ENCODE data around the gene CDH12.

The CDH12 gene

DNA sequence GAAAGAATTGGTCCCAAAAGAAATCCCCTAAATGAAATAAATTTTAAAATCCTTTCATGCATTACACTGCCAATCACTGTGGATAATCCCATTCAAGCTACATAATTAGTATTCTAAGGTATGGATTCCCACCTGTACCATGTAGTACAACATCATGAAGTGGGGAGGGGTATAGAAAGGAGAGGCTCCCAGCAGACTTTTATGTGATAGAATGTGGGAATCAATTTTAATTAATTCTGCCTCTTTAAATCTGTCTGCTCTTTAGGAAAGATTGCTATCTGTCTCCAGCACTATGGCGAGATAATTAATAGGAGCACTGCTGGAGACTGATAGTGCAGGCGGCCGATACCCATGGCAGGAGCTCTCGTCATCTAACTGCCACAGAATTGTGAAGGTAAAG lies 95.4 kb downstream of the CDH12 start:
- no peak for DNase-seq

DNA sequence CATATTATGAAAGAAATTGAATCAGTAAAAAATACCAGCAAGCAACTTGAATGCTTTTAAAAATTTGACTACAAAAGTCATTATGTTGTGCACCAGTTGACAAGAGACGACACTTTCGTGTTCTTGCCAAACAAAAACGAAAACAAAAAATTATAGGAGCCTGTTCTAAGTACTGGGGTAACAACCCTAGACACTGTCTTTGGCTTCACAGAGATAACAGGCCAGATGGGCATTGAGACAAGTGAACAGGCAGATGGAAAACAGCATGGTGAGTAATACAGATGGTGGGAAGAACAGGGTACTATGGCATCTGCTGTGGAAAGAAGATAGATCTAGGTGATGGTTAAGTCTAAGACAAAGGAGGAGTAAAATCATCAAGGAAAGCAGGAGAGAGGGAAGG lies 99.0 kb downstream of the CDH12 start:
- no peak for DNase-seq

DNA sequence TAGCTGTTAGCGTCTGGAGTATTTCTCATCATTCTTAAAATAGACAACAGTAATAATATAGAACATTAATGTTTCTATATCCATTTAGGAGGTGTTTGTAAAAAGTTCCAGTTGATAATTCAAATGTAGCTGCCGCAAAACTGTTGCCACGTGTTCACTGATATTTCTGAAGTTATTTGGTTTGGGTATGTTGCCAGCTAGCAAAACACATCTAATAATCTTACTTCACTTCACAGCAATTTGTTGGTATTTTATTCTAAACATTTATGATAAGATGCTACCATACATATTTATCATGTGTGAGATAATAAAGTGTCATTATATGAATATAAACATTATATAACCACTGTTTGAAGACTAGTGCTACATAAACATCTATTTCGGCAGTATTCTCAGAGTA lies 101.6 kb downstream of the CDH12 start:
- DNase-seq: no peak

DNA sequence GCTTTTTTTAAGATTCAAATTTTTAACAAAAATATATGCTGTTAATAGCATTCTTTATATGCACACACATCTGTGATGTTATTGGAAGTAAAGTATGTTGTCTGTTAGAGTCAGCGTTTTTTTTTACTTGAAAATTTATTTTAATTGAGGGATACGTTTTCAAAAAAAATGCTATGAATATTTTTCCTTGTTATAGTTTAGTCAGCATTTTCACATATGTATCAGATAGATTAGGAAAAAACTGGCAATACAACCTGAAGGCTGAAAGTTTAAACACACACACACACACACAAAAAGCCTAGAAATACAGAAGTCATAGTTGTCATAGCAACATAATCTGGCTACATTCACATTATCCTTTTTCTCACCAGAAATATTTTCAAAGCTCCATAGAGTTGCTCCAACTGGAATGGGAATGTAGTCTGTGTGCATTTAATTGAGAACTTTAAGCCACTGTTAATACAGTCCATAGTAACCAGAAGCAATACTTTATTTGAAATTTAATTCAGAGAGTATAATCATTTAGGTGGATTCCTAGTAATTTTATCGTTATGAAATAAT lies 116.6 kb downstream of the CDH12 start:
- no peak for DNase-seq

DNA sequence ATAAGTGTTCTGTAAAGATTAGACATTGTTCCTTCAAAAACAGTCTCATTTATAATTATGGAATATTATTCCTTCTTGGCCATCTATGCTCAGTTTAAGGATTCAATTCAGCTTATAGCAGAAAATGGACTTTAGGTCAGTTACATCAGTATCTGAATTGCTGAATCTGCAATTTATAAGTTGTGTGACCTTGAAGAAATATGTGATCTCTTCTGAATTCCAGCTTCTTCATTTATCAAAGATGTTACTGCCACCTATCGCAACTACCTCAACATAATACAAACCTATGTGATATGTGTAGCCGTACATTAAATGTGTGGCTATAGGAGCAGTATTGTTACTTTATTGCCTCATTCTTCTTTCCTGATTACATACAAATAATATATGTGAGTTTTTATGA lies 118.2 kb downstream of the CDH12 start:
- DNase-seq: no peak

DNA sequence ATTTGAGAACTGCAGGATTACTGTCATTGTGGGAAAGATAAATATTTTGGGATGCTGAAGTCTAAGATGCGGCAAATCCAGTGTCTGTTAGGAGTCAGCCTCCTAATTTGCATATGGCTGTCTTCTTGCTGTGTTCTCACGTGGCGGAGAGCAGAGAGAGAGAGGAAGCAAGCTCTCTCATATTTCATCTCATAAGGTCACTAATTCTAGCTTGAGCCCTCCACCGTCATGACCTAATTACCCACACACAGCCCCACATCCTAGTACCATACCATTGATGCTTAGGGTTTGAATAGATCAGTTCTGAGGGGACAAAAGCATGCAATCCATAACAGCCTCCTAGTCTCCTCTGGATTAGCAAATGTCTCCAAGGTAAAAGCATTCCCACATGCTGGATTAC lies 124.5 kb downstream of the CDH12 start:
- no peak for DNase-seq

DNA sequence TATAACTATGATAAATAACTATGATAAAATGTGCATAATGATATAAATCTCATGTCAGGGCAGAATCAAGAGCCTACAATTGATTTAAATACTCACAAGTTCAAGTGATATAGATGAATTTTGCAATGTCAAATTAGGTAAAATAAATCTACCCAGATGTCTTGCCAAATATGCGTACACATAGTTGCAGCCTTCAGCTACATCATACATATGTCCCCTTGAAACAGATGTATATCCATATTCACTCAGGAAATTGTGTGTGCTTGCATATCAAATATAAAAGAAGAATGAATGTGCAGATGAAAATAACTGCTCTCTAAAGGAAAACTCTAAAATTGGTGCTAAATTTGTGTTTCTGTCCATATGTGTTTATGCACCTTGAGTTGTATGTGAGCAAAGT lies 130.7 kb downstream of the CDH12 start:
- DNase-seq: no peak

DNA sequence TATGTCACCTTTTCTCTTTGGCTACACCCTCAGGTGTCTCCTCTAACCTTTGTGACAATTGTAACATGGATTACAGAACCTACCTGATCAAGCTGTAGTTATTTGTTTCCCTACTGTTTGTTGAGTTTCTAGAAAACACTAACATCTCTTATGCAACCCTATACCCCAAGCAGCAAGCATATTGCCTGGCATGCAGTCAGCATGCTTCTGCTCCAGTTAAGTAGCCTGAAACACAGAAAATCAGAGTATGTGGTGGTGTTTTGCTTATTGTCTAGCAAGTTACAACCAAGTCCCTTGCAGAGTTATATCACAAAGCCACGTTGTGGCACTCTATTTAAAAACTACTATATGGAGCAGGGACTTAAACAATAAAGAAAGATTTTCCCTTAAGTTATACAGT lies 131.1 kb downstream of the CDH12 start:
- DNase-seq: no peak

DNA sequence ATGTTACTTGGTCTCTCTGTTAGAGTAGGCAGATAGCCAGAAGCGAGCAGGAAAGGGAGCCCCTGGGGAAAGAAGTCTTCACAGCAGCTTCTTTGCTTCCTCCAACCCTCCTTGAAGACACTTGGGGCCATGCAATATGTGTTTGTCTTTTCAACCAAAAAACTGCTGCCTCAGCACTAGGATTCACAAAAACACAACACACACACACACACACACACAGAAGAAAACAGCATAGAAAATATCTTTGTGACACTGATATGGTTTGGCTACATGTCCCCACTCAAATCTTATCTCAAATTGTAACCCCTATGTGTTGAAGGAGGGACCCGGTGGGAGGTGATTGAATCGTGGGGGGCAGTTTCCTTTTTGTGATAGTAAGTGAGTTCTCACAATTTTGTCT lies 133.3 kb downstream of the CDH12 start:
- no peak for DNase-seq

DNA sequence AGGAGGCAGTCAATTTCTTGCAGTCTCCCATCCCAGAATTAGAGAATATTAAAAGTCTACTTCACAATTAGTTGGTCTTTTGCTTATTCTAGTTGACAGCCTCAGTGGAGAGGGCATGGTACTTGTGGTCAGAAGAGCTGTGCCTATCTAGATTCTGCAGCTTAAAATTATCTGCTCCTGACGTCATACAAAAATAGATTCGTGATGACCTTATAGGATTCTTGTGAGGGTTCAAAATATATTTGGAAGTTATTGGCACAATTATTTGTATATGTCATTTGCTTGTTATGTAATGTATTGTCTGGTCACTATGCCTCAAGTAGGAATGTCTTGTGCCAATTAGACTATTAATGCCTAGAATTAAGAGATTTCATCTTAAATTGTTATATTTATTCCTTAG lies 142.5 kb downstream of the CDH12 start:
- DNase-seq: no peak

DNA sequence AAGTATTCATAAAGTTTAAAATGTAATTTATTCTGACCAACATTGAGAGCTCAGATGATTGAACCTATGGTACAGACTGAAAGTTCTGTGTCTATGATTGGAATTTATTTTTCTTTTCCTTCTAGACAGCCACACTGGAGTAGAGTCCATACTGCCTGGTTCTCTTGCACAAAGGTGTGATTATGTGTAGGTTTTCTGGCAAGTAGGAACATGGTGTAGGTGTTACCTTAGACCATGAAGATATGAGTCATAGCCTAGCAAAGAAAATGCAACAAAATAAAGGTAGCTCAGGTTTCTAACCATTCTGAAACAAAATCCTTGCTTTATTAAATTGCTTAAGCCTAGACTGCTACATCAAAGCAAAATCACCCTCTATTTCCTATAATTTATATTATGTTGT lies 143.4 kb downstream of the CDH12 start:
- no peak for DNase-seq

DNA sequence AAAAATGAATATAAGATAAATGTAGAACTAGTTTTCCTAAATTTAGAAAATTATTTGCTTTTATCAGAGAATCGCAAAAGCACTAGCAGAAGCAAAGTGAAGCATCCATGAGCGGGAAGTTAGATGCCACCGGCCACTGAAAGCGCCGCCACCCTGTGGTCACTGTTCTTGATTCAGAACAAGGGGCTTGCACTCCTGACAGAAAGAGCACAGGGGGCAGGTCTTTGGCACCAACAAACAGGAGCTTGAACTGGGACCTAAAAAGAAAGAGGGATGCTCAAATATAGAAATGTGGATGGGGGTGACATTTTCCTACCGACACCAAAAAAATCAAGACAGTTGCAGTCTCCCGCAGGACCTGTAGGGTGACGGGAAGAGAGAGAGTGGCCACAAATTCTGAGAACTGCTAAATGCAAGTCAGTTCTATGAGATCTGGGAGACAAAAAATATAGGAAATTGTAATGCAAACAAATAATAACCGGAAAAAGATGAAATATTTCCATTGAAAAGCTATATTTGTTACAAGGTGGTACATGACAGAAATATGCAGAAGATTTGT lies 144.3 kb downstream of the CDH12 start:
- DNase-seq: no peak

DNA sequence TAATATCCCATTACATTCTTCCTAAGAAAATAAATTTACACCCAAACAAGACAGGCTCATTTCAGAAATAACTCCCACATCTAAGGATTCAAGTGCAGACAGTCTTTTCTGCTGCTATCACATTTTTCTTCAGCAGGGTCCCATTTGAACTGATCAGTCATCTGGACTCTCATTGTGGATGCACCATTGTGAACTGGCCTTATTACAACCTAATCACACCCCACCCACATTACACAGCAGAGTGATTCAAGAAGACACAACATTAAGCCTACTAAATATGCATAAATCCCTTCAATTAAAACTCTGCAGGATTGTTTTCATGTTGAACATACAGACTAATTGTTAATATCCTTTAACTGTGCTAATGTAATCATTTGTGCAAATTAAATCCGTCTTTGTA lies 146.2 kb downstream of the CDH12 start:
- DNase-seq: no peak

DNA sequence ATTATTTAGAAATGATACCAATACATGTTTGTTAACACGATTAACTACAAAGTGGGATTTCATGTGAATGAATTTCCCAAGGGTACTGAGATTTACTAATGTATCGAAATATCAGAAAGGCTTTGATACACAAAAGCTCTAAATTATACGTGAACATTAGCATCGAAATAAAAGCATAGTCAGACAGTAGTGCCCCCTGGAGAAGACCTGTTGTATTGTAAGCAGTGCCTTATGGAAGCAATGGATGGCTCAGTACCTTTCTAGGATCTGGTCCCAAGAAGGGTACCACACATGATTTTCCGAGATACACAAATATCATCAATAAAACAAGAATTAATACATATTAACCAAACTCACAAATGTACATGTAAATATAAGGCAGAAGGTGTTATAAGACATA lies 153.8 kb downstream of the CDH12 start:
- no peak for DNase-seq

DNA sequence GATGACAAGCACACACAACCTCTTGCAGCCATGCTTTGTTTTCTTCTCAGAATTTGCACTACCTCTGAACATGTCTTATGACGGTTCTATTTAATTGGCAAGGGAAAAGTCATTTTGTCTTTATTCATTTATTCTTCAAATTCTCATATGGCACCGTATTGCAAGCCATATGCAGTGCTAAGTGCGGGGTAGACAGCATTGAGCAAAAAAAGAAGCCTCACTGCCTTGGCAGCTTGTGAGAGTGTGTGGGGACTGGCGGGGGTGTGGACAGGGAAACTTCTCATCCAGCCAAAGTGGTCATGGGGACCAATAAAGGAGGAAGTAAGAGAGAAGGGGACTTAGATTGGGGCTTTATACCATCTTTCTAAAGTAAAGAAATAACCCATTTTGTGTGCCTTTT lies 160.0 kb downstream of the CDH12 start:
- no peak for DNase-seq

DNA sequence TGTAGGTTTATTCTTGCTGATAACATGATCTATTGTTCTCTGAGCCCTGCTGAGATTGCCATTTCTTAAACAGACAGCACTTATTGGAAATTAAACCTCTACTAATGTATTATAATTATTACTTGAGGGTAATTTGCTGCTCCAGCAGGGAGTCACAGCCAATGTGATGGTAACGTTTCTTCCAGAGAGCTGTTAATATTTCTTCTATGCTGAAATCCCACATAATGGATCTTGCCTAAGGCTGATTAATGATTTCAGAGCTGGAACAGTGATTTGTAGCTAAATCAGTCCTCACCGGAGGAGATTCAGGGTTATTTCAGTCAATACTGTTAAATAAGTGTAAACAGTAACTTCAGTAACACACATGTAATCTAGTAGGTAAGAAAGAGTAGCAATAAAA lies 170.1 kb downstream of the CDH12 start:
- DNase-seq: no peak

DNA sequence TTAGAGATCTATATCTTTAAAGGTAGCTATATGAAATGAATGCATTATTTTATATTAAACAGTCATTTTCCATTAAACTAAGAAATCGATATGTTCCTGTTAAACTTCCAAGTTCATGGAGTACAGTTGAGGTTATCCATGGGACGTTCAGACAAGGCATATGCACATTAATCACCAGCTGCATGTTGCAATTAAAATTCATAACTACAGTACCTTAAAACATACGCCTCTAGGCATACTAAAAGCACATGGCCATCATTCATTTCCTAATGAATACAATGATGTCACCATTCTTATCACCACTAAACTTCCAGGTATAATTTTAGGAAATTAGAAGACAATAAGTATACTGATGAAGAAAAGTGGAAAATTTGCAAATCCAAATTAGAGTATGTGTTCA lies 174.3 kb downstream of the CDH12 start:
- DNase-seq: no peak

DNA sequence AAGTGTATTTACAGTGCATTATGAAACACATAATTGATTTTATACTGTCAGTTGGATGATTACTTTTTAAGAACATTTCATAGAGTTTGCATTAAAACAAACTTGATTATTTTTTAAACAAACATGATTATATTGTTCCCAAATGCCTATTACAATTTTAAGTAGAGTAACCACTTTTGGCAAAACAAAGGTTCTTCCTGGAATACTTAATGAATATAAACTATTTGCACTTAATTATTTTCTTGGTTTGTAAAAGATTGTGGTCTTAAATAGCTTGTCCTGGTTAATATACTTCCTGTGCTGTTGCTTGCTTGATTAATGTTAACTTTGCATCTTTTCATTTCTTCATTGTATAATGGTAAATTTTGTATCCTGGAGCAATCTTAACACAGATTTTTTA lies 180.0 kb downstream of the CDH12 start:
- DNase-seq: no peak

DNA sequence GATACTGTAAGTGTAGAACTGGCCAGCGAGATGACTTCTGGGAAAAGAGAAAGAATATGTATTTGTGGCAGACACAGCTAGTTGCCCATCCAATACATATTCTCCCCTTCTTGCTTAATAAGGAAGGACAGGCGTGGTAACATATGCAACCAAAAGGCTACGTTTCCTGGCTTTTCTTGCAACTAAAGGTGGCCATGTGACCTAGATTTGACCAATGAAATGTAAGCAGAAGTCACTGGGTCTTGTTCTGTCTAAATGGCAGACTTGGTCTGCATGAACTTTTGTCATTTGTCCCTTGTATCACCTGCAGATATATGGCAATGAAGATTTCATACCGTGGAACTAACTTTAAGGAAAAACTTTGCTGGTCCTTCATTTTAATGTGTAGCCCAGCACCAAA lies 183.8 kb downstream of the CDH12 start:
- DNase-seq: no peak

DNA sequence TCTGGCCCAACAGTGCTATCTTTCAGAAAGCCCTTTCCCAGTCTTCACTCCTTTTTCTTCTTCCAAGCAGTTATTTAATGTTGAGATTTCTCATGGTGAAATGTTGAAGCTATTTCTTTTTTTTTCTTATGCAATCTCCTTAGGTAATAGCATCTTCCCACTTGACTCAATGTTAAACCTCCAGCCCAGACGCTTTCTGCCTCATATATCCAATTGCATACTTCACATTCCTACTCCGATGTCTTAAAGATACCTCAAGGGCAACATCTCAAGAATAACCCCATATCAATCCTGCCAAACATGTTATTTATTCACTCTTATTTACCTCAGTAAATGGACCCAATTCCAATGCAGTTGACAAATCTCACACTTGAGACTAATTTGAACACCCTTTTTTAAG lies 187.3 kb downstream of the CDH12 start:
- no peak for DNase-seq

DNA sequence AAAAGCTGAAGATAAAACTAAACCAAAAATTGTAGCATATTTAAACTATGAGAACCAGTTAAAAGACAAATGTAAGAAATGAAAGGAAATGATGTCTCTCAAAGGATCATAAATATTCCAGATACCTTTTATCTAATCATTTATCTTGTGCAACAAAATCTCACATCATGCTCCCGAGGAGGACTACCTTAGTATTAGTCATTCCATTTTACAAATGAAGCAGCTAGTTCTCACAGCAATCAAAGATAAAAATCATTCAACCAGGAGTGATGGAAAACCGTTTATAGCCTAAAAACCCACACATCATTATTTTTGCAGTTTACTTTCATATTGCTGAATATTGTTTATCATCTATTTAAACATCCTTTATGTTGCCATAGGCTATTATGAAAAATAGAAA lies 190.0 kb downstream of the CDH12 start:
- DNase-seq: no peak

DNA sequence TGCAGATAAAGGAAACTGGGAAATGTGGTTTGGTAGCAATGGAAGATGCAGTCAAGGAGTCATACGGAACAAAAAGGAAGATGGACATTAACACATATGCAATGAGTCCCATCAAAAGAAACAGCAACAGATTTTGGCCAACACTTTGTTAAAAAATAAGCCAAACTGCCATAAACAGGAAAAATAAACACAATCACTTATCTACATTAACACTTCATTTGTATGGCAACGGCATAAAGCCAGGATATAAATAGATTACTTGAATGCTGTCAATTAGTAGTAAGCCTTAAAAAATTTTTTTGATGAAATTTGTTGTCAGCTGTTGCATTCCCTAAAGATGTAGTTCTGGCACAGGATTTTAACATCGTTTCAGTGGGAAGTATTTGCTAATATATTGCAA lies 190.8 kb downstream of the CDH12 start:
- no peak for DNase-seq

DNA sequence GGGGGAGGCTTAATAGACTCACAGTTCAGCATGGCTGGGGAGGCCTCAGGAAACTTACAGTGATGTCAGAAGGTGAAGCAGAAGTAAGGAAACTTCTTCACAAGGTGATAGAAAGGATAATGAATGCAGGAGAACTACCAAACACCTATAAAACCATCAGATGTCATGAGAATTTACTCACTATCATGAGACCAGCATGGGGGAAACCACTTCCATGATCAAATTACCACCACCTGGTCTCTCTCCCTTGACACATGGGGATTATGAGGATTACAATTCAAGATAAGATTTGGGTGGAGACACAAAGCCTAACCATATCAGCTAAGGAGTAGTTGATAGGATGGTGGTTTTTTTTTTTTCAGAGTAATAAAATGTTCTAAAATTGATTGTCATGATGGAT lies 201.8 kb downstream of the CDH12 start:
- DNase-seq: no peak

DNA sequence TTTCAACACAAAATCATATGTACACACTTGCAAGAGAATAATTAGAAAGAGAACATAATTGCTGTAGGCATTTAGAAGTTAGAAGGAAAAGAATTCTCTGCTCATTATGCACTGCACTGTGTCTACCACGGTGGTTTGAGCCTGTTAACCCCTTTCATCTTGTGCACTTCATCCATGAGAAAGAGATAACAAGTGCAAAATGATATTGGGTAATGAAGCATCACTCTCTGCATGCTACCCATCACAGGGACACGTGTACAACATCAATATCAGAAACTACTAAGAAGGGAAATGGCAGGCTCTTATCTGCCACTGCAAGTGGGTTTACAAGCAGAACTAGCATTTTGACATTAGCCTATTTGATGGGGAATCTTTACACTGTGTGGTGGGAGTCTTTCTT lies 202.6 kb downstream of the CDH12 start:
- no peak for DNase-seq

DNA sequence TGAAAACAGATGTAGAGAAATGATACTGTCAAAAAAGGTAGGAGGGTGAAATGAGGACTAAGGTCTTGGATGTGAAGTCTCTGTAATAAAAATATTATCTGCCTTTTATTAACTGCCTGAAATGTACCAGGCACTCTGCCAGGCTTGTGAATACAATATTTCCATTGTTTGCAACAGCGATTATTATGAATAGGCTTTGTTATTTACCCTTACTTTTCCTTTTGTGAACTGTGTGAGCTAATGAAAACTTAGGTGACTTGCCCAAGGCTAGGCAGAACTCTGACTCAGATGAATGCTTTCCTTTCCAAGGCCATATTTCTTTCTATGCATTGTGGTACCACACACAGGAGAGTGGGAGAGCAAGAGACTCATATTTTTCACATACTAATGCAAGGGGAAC lies 204.1 kb downstream of the CDH12 start:
- DNase-seq: no peak

DNA sequence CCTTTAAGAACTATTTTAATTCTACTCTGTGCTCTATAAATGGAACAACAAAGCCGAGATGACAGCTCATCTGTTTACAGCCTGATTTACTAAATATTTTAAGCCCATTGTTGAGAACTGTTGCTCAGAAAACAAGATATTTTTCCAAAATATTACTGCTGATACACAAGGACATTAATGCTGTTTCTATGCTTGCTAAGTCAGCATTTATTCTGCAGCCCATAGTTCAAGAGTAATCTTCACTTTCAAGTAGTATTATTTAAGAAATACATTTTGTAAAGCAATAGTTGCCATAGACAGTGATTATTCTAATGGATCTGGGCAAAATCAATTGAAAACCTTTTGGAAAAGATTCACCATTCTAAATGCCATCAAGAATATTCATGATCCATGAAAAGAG lies 208.3 kb downstream of the CDH12 start:
- DNase-seq: no peak
